Breast epithelium (tissue), 4 donors: ENCODE data around the gene IFI27. TPM values are rescaled to one million over a fixed set of nuclear protein-coding genes. Genes with fewer than 3 reads are reported as not detected.

Experiments used
- DNase-seq, 2 donors: peaks; one replicate each; pipeline ENCODE4 v3.0.0-alpha.2; 2019; ENCODE audit warnings: low spot score in 2 of 2
- H3K27ac ChIP-seq, 2 donors: fragments of 200-600 bp; sonication (generic) in 1 of 2; one replicate each; pipeline ENCODE4 v1.5.1; 2016 to 2019; ENCODE audit warnings: mild to moderate bottlenecking in 1 of 2
- H3K27me3 ChIP-seq, 2 donors: fragments of 200-600 bp; sonication (generic) in 1 of 2; one replicate each; pipeline versions ENCODE4 v1.5.1 to v1.6.0; 2017 to 2019; ENCODE audit warnings: control low read depth in 1 of 2, mild to moderate bottlenecking in 1 of 2
- H3K36me3 ChIP-seq: fragments of 200-600 bp; one replicate; pipeline ENCODE4 v1.5.1; 2019
- H3K4me1 ChIP-seq, 2 donors: fragments of 200-600 bp; sonication (generic); one replicate each; pipeline ENCODE4 v1.5.1; 2016 to 2019; ENCODE audit warnings: control low read depth in 1 of 2
- H3K4me3 ChIP-seq, 3 donors: fragments of 200-600 bp; sonication (generic); 1 replicate in 2 of 3; 2 replicates in 1 of 3; pipeline ENCODE4 v1.5.1; 2016 to 2019; ENCODE audit warnings: mild to moderate bottlenecking in 3 of 3, moderate library complexity in 2 of 3
- H3K9me3 ChIP-seq, 2 donors: fragments of 200-600 bp; sonication (generic) in 1 of 2; one replicate each; pipeline ENCODE4 v1.5.1; 2016 to 2019; ENCODE audit warnings: control low read depth in 1 of 2
- POLR2A ChIP-seq: fragments of 450-650 bp; IDR thresholded peaks from one replicate; pipeline ENCODE4 v1.6.1; 2016; ENCODE audit warnings: antibody characterized with exemption, mild to moderate bottlenecking, moderate library complexity
- POLR2AphosphoS5 ChIP-seq, 3 donors: sonication (generic); formaldehyde crosslinking; IDR thresholded peaks; one replicate each; pipeline ENCODE4 v1.6.1; 2017; ENCODE audit warnings: antibody characterized with exemption in 3 of 3
- intact Hi-C: fragments of 100-400 bp; cut with DNase I; formaldehyde crosslinking; loops from one replicate; pipeline ENCODE4 v1.15.1; 2023; ENCODE audit warnings: low total_unique reads
- total RNA-seq, 3 donors: library from RNA; depleted of rRNA; stranded (reverse); fragments of >200 nt; gene quantifications; one replicate each; pipeline ENCODE4 v1.1.0, GENCODE V29; 2016
- TF ChIP-seq, protein P1 (sequence below), 3 donors: fragments of 450-650 bp; IDR thresholded peaks; one replicate each; pipeline ENCODE4 v1.5.1; 2016 to 2017; ENCODE audit warnings: antibody characterized with exemption in 3 of 3, mild to moderate bottlenecking in 3 of 3, moderate library complexity in 3 of 3

Gene IFI27
- total RNA-seq, 3 donors from 2014 or later, result 101 to 196 (median 160) TPM

DNA sequence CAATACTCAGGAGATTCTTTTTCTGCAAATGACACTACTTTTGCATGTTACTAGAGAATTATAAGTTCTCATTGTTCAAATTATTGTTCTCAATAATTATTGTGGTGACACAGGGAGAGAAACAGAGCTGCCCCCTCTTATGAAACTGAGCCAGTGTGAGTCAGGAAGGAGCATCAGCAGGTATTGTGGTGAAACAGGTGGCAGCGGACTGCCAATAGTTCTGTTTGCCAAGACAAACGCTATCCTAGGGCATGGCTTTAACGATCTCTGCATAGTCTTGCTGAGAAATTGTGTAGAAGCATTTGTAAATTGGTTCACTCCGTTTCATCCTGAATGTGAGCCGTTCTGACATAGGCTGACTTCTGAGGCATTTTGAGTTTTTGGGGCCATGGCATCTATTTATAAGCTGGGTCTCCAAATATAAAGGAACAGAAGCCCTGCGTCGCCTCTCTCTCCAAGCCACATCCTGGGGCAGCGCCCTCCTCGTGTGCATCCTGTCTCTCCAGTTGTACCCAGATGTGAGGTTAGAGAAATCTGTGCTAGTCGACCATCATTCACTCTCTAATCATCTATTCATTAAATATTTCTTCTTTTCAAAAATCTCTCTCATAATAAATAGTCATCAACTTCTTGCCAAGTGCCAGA lies 47.8 kb downstream of the IFI27 start:
- no peaks in the 10 kb centered on the region for H3K9me3 ChIP-seq
- H3K27me3 ChIP-seq, result no peaks in the 10 kb centered on the region
- TF ChIP-seq, protein P1, sequence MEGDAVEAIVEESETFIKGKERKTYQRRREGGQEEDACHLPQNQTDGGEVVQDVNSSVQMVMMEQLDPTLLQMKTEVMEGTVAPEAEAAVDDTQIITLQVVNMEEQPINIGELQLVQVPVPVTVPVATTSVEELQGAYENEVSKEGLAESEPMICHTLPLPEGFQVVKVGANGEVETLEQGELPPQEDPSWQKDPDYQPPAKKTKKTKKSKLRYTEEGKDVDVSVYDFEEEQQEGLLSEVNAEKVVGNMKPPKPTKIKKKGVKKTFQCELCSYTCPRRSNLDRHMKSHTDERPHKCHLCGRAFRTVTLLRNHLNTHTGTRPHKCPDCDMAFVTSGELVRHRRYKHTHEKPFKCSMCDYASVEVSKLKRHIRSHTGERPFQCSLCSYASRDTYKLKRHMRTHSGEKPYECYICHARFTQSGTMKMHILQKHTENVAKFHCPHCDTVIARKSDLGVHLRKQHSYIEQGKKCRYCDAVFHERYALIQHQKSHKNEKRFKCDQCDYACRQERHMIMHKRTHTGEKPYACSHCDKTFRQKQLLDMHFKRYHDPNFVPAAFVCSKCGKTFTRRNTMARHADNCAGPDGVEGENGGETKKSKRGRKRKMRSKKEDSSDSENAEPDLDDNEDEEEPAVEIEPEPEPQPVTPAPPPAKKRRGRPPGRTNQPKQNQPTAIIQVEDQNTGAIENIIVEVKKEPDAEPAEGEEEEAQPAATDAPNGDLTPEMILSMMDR (IDR thresholded peaks at IDR 0.05), result no peak
- TF ChIP-seq POLR2A (no peak), POLR2AphosphoS5 (IDR thresholded peaks at IDR 0.05) (no peak)
- no peaks in the 10 kb centered on the region for H3K36me3 ChIP-seq
- H3K27ac ChIP-seq, result no peak overlapping the region
- no peak for DNase-seq
- intact Hi-C loops, result no loop called here
- no peak overlapping the region for H3K4me3 ChIP-seq
- no peaks in the 10 kb centered on the region for H3K4me1 ChIP-seq

DNA sequence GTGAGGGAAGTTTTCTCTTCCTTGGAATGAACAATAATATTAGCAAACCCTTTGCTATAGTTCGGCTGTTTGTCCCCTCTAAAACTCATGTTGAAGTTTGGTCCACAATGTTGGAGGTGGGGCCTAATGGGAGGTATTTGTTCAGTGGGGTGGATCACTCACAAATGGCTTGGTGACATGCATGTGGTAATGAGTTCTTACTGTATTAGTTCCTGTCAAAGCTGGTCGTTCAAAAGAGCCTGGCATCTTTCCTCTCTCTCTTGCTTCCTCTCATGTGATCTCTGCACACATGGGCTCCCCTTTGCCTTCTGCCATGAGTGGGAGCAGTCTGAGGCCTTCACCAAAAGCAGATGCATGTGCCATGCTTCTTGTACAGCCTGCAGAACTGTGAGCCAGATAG lies 50.5 kb downstream of the IFI27 start:
- peaks cover 0 to 10% of the 10 kb centered on the region in 2 donors for H3K27me3 ChIP-seq
- H3K36me3 ChIP-seq, result no peaks in the 10 kb centered on the region
- no peak overlapping the region for H3K27ac ChIP-seq
- intact Hi-C loops, result no loop called here
- no peaks in the 10 kb centered on the region for H3K4me1 ChIP-seq
- DNase-seq, result no peak
- TF ChIP-seq POLR2A (no peak), POLR2AphosphoS5 (IDR thresholded peaks at IDR 0.05) (no peak)
- TF ChIP-seq, protein P1 (IDR thresholded peaks at IDR 0.05), result no peak
- H3K4me3 ChIP-seq, result no peak overlapping the region
- no peaks in the 10 kb centered on the region for H3K9me3 ChIP-seq

DNA sequence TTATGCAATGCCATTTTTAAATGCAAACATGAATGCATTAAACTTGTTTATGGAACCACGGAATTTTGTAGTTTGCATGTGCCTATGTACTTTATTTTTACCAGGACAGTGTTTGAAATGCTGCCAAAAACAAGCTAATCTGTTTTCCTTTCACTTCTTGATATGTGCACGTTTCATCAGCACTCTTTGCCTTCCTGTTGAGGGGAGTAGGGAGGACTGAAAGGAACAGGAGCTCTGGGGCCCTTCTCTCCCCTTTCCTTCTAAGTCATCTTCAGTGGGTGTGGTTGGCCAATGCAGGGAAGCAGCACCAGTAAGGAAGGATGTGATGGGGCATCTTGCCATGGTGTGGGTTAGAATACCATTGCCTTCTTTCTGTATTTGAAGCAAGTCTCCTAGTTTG lies 51.4 kb downstream of the IFI27 start:
- Histone ChIP-seq H3K36me3 (no peaks in the 10 kb centered on the region), H3K4me3 (no peak overlapping the region), H3K27me3 (peaks cover 0 to 10% of the 10 kb centered on the region in 2 donors), H3K4me1 (no peaks in the 10 kb centered on the region), H3K9me3 (no peaks in the 10 kb centered on the region), H3K27ac (no peak overlapping the region)
- DNase-seq, result no peak
- TF ChIP-seq POLR2A (no peak), POLR2AphosphoS5 (IDR thresholded peaks at IDR 0.05) (no peak)
- TF ChIP-seq, protein P1 (IDR thresholded peaks at IDR 0.05), result no peak
- intact Hi-C loops, result no loop called here

DNA sequence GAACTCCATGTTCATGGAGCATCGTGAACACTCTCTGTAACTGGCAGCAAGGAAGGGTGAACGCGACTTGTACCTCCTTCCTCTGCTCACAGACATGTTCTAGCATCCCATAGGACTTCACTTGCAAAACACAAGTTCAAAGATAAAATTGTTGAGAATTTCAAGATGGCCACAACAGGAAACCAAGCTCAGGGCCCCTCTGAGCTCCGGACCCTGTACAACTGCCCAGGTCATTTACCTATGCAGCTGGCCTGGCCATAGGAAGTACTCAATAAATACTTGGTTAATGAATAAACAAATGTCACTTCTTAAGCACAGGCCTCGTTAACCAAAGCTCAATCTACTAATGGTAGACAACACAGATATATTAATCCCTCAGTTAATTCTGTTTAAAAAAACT lies 51.9 kb downstream of the IFI27 start:
- Histone ChIP-seq H3K4me3 (no peak overlapping the region), H3K9me3 (no peaks in the 10 kb centered on the region), H3K27me3 (peaks cover 0 to 12% of the 10 kb centered on the region in 2 donors), H3K4me1 (no peaks in the 10 kb centered on the region), H3K36me3 (no peaks in the 10 kb centered on the region), H3K27ac (no peak overlapping the region)
- intact Hi-C loops, result no loop called here
- TF ChIP-seq POLR2A (no peak), POLR2AphosphoS5 (IDR thresholded peaks at IDR 0.05) (no peak)
- TF ChIP-seq, protein P1 (IDR thresholded peaks at IDR 0.05), result no peak
- no peak for DNase-seq

DNA sequence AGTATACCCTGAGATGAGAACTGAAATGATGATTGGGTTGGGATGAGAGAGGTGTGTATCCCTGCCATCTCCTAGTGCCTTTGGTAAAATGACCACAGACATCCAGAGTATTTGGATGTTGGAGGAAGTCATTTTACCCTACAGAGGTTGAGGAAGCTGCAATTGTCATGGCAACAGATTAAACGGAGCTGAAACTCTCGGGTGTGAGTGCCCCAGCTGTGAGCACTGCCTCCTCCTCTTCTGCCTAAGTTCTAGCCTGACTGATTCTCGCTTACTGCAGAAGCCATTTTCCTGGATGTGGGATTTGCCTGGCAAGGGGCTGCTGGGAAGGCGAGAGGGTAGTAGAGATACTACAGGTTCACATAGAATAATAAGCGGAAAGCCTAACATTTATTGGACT lies 53.3 kb downstream of the IFI27 start:
- TF ChIP-seq, protein P1 (IDR thresholded peaks at IDR 0.05), result no peak
- TF ChIP-seq POLR2AphosphoS5 (IDR thresholded peaks at IDR 0.05) (no peak), POLR2A (no peak)
- H3K27ac ChIP-seq, result no peak overlapping the region
- DNase-seq, result no peak
- H3K9me3 ChIP-seq, result no peaks in the 10 kb centered on the region
- peaks cover 0 to 12% of the 10 kb centered on the region in 2 donors for H3K27me3 ChIP-seq
- no peaks in the 10 kb centered on the region for H3K36me3 ChIP-seq
- H3K4me1 ChIP-seq, result no peaks in the 10 kb centered on the region
- H3K4me3 ChIP-seq, result no peak overlapping the region
- intact Hi-C loops, result no loop called here
